GM18499 (cell line): ENCODE results near the gene PIP5KL1.

Experiments used
- ATAC-seq: cut with Tn5 transposase; IDR thresholded peaks from one replicate; pipeline ENCODE4 v1.9.1; 2021; ENCODE audit warnings: moderate number of reproducible peaks; ENCODE audit not compliant: insufficient read depth, unreplicated experiment

PIP5KL1 gene

GRCh38 chr9:127876764-127877562, 53.6 kb downstream of the PIP5KL1 start:
- no peak for ATAC-seq

DNA sequence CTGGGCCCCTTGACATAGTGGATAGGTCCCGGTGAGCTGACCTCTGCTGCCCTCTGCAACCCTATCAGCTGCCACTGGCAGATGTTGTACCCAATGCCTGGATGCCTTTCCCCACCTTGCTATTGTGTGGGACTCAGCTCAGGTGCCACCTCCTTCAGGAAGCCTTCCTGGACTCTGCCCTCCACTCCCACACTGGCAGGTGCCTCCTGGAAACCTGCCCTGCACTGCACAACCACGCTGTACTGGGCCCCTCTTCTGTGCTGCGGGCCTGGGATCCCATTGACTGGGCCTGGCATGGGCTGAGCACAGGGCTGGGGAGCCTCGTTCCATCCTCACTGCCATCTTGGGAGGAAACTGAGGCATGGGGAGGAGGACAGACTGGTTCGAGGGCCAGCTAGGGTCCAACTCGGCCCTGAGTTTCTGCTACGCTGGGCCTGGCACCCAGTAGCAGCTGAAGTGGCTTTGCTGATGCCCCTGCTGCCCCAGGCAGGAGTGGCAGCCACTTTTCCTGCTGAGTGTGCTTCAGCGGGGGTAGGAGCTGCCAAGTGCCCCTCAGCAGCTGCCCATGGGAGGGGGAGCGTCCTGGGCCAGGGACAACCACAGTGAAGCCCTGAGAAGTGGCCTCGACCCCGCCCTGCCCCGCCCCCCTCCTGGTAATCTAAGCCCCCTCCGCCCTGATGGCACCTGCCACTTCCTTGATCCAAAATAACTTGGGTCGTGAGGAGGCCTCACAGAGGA, 54.4 kb downstream of the PIP5KL1 start:
- no peak for ATAC-seq

- no peak for ATAC-seq
These were observed 55.1 kb downstream of the PIP5KL1 start for GRCh38 chr9:127875306-127875966.

GRCh38 chr9:127874301-127875221, 56.0 kb downstream of the PIP5KL1 start:
- no peak for ATAC-seq

DNA sequence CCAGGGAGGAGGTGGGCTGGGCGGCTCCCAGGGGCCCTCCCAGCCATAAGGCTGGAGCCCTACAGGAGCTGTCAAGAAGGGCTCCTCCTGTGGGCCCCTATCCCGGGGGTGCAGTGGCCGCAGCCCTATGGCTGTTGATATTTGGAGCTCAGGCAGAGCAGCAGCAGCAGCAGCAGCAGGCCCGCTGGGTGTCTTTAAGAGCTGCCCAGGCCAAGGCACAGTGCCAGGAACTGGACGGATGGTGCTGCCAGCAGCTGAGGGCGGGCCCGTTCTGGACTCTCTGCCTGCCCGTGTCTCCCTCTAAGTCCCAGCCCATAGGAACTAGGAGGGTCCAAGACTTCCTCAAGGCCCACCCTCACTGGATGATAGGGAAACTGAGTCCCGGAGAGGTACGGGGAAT, 56.7 kb downstream of the PIP5KL1 start:
- no peak for ATAC-seq

GRCh38 chr9:127873223-127873691, 57.3 kb downstream of the PIP5KL1 start:
- no peak for ATAC-seq

- no peak for ATAC-seq
These were observed 58.0 kb downstream of the PIP5KL1 start for GRCh38 chr9:127872369-127873222.

GRCh38 chr9:127871531-127871930, 59.0 kb downstream of the PIP5KL1 start:
- no peak for ATAC-seq

GRCh38 chr9:127870887-127871286, 59.7 kb downstream of the PIP5KL1 start:
- no peak for ATAC-seq
